ENCODE measurements around the gene SUSD1.

GRCh38 chr9:112218908-112219307, 43.8 kb upstream of the SUSD1 start:
- no peak for TF ChIP-seq RXRA (IDR thresholded peaks at IDR 0.05)
- no peak for TF ChIP-seq REST (IDR thresholded peaks at IDR 0.05)
- TF ChIP-seq ATF3 (IDR thresholded peaks at IDR 0.05), result no peak
- TF ChIP-seq TAF1 (conservative IDR thresholded peaks at IDR 0.05), result no peak
- no peak for TF ChIP-seq CTCF (IDR thresholded peaks at IDR 0.05; ENCODE audit: low read depth, low read length, missing input control)
- no peak for TF ChIP-seq SP1 (IDR thresholded peaks at IDR 0.05)
- no peak for TF ChIP-seq RAD21 (IDR thresholded peaks at IDR 0.05)
- no peak for TF ChIP-seq YY1 (IDR thresholded peaks at IDR 0.05)

All from liver (tissue), 3 donors.